Coronary artery (tissue), 2 donors: Measurements from ENCODE around the gene STPG3.

Source experiments
- DNase-seq: peaks from one replicate; pipeline ENCODE4 v3.0.0-alpha.2; 2017; ENCODE audit warnings: low spot score
- H3K27ac ChIP-seq, 2 donors: fragments of 200-600 bp; sonication (generic); one replicate each; pipeline ENCODE4 v1.5.1; 2016 to 2019
- H3K4me3 ChIP-seq: fragments of 200-600 bp; sonication (generic); 2 replicates; pipeline ENCODE4 v1.5.1; 2016; ENCODE audit warnings: mild to moderate bottlenecking, moderate library complexity
- CTCF ChIP-seq: fragments of 200-600 bp; sonication (generic); IDR thresholded peaks from one replicate; pipeline ENCODE4 v1.5.1; 2019; ENCODE audit warnings: antibody characterized with exemption

Gene STPG3

GRCh38 chr9:137278721-137279711 is 27.9 kb downstream of the STPG3 start:
- TF ChIP-seq CTCF, result no peak
- peak; percentile 70 for DNase-seq
- H3K4me3 ChIP-seq, result peak overlapping the region; percentile 67
- peak overlapping the region in 1 of 2 donors; percentile 85 for H3K27ac ChIP-seq

GRCh38 chr9:137279741-137280473 is 28.8 kb downstream of the STPG3 start:
- DNase-seq, result peak; percentile 70
- TF ChIP-seq CTCF, result no peak
- Histone ChIP-seq H3K27ac (no peak overlapping the region), H3K4me3 (no peak overlapping the region)

DNA sequence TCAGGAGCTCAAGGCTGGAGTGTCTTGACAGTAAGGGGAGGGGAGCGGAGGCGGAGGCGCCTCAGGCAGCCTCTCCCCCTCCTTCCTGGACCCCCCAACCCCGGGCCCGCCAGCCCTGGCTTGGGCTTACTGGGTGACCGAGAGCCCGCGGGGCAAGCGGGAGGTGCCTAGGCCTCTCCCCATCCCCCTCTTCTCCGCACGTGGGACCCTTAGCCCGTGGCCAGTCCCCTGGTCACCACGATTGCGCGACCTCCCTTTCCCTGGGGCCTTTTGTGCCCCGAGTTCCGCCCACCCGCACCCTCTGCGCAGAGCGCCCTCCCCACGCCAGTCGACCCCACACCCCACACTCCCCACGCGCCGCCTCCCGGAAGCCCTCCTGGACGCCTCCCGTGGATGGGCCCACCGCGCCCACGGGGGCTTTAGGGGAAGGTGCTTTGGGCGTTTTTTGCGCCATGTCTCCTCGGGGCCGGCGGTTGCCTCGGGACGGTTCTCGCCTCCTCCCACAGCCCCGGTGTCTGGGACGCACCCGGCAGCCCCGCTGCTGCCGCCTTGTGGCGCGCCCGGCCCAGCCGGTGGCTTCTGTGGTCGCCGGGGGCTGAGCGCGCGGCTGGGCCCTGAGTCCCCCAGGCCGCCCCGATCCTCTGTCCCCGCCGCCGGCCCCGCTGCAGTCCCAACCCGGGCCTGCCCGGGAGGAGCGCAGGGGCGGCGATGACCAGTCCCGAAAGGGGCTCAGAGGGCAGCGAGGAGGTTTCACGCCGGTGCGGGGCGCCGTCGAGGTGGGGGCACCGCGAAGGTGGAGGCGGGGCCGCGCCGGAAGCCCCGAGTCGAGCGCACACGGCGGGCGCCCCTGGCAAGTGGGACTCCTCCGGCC is 29.6 kb downstream of the STPG3 start:
- no peak for TF ChIP-seq CTCF
- Histone ChIP-seq H3K4me3 (peak overlapping the region; percentile 25), H3K27ac (no peak overlapping the region)
- DNase-seq, result peak; percentile 70

DNA sequence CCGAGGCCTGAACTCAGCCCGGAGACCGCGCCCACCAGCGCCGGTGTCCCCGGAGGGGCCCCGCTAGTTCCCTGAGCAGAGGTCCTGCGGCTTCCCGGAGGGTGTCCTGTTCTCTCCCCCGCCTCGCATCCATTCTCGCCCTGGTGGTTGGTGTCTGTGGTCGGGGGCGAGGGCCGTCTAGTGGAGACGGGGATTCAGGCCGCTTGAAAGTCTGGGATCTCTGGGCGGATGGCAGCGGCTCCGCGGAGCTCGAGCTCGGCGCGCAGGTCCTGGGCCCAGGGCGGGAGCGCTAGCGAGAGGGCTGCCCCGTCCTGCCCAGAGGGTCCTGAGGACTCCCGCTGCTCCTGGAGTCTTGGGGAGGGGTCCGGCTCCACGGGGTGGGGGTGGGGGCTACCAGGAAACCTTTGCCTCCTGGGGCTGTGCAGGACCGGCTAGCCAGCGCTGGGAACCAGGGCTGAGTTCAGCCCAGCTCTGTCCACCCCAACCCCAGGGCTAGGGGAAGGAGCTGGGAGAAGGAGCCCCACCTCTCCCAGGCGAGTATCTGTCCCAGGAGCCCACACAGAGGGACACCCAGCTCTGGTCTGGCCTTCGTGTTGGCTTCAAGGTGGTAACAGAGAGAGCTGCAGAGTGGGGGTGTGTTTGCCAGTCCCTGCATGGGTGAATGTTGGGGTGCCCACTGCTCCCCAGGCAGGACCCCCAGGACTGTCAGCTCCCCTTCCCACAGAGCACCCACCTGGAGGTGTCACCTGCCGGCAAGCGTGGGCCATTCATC is 30.4 kb downstream of the STPG3 start:
- Histone ChIP-seq H3K4me3 (peak overlapping the region; percentile 25), H3K27ac (no peak overlapping the region)
- peak; percentile 71 for DNase-seq
- no peak for TF ChIP-seq CTCF

GRCh38 chr9:137286975-137287383 is 35.9 kb downstream of the STPG3 start:
- no peak overlapping the region for H3K27ac ChIP-seq
- no peak for TF ChIP-seq CTCF
- H3K4me3 ChIP-seq, result no peak overlapping the region
- no peak for DNase-seq

DNA sequence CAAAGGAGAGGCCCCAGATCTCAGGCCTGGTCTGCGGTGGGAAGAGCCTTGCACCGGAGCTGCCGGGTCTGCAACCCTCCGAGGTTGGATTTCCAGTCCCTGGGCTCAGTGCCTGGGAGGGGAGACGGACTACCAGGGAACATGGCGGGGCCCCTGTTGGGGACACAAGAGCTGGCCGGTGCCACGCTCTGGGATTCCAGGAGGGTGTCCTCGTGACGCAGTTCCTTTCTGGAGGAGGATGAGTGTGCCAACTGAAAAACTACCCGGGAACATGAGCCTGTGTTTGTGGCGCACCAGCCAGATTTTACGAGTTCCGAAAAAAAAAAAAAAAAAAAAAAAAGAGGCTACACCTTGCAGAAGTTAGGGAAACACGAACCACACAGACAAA is 42.0 kb downstream of the STPG3 start:
- Histone ChIP-seq H3K27ac (no peak overlapping the region), H3K4me3 (no peak overlapping the region)
- TF ChIP-seq CTCF, result no peak
- DNase-seq, result no peak
